ENCODE data around the gene OR4K2. TPM values are rescaled to one million over a fixed set of nuclear protein-coding genes. Genes with fewer than 3 reads are reported as not detected.

Gene OR4K2
- polyA plus RNA-seq, 1 experiment, result not detected

GRCh38 chr14:19920021-19920657, 45.2 kb downstream of the OR4K2 start, which contains the start of gene OR4K5:
Gene OR4K5, plus strand, starts transcription at chr14:19920607. Its CDS starts 0 bp downstream, at chr14:19920607.
- CTCF ChIA-PET, result interaction anchor here (1.1 kb wide), 1 partner anchor 10 kb away, joined by 3 read pairs; no protein-coding TSS in a partner anchor

GRCh38 chr14:19930617-19931016, 55.7 kb downstream of the OR4K2 start, which contains the start of gene OR4K1:
Gene OR4K1, plus strand, starts transcription at chr14:19930917. Its CDS starts 4,750 bp downstream, at chr14:19935667.
- ChIA-PET CTCF (no interaction called here), POLR2A (no interaction called here)
- Histone ChIP-seq H3K36me3 (ENCODE audit: control insufficient read depth, insufficient read depth, low read length) (no peaks in the 10 kb centered on the region), H3K4me3 (ENCODE audit: low read depth, low read length) (no peak within 1 kb of the TSS), H3K27me3 (ENCODE audit: control insufficient read depth, insufficient read depth, low read length) (no peaks in the 10 kb centered on the region)
- no peak for DNase-seq (ENCODE audit: low read depth)
- no peak for TF ChIP-seq CTCF (IDR thresholded peaks at IDR 0.05; ENCODE audit: insufficient read depth, low read depth, low read length)

More at GRCh38 chr14:19920021-19920657, 45.2 kb downstream of the OR4K2 start, which contains the start of gene OR4K5:
- H3K27me3 ChIP-seq (ENCODE audit: control insufficient read depth, insufficient read depth, low read length), result no peaks in the 10 kb centered on the region
- no peaks in the 10 kb centered on the region for H3K36me3 ChIP-seq (ENCODE audit: control insufficient read depth, insufficient read depth, low read length)
- TF ChIP-seq CTCF (IDR thresholded peaks at IDR 0.05; ENCODE audit: insufficient read depth, low read depth, low read length), result no peak
- H3K4me3 ChIP-seq (ENCODE audit: low read depth, low read length), result no peak within 1 kb of the TSS
- no peak for DNase-seq (ENCODE audit: low read depth)
- POLR2A ChIA-PET, result no interaction called here

Other genes with a start within 250 kb of the OR4K2 start
- gene OR11H2, start 161.3 kb upstream of the OR4K2 start, polyA plus RNA-seq (2011; rRNA removed), result not detected in 2 replicates
- not detected in 2 replicates for gene OR4Q3, start 131.6 kb upstream of the OR4K2 start, polyA plus RNA-seq (2011; rRNA removed)
- not detected in 2 replicates for gene OR4M1, start 101.6 kb upstream of the OR4K2 start, polyA plus RNA-seq (2011; rRNA removed)
- gene OR4N2, start 71.4 kb upstream of the OR4K2 start, polyA plus RNA-seq (2011; rRNA removed), result not detected in 2 replicates
- not detected in 2 replicates for gene OR4K5, start 45.5 kb downstream of the OR4K2 start, polyA plus RNA-seq (2011; rRNA removed)
- gene OR4K1, start 55.8 kb downstream of the OR4K2 start, polyA plus RNA-seq (2011; rRNA removed), result not detected in 2 replicates
- gene OR4K15, start 100.4 kb downstream of the OR4K2 start, polyA plus RNA-seq (2011; rRNA removed), result not detected in 2 replicates
- gene OR4Q2, start 127.0 kb downstream of the OR4K2 start, polyA plus RNA-seq (2011; rRNA removed), result not detected in 2 replicates
- gene OR4K14, start 144.2 kb downstream of the OR4K2 start, polyA plus RNA-seq (2011; rRNA removed), result not detected in 2 replicates
- gene OR4K13, start 160.9 kb downstream of the OR4K2 start, polyA plus RNA-seq (2011; rRNA removed), result not detected in 2 replicates
- gene OR4L1, start 184.9 kb downstream of the OR4K2 start, polyA plus RNA-seq (2011; rRNA removed), result not detected in 2 replicates
- gene OR4K17, start 235.6 kb downstream of the OR4K2 start, polyA plus RNA-seq (2011; rRNA removed), result not detected in 2 replicates